MM.1S (cell line): ENCODE measurements around the gene NTF3.

Source experiments
- DNase-seq: peaks from one replicate; pipeline ENCODE4 v3.0.0-alpha.2; 2015
- H2AFZ ChIP-seq: fragments of 300-600 bp; sonication (generic); 2 replicates; pipeline ENCODE4 v1.6.0; 2016; ENCODE audit warnings: antibody characterized with exemption, low read length
- H3F3A ChIP-seq: fragments of 300-600 bp; sonication (generic); 2 replicates; pipeline ENCODE4 v1.6.1; 2016; ENCODE audit warnings: mild to moderate bottlenecking, antibody characterized with exemption, low read length, moderate library complexity, mixed read lengths; ENCODE audit not compliant: insufficient read depth
- H3K27ac ChIP-seq: fragments of 300-600 bp; sonication (generic); 2 replicates; pipeline ENCODE4 v1.5.1; 2016; ENCODE audit warnings: mild to moderate bottlenecking, low read length
- H3K27me3 ChIP-seq: fragments of 300-600 bp; sonication (generic); replicated peaks from 2 replicates; pipeline ENCODE4 v1.6.0; 2016; ENCODE audit warnings: low read length; ENCODE audit not compliant: insufficient read depth
- H3K36me3 ChIP-seq: fragments of 300-600 bp; sonication (generic); replicated peaks from 2 replicates; pipeline ENCODE4 v1.6.1; 2016; ENCODE audit warnings: mild to moderate bottlenecking, low read length, mixed read lengths; ENCODE audit not compliant: insufficient read depth
- H3K4me1 ChIP-seq: fragments of 300-600 bp; sonication (generic); 2 replicates; pipeline ENCODE4 v1.6.1; 2016; ENCODE audit warnings: low read length, mixed read lengths
- H3K4me2 ChIP-seq: fragments of 300-600 bp; sonication (generic); 2 replicates; pipeline ENCODE4 v1.6.0; 2016; ENCODE audit warnings: low read depth, low read length
- H3K4me3 ChIP-seq: fragments of 300-600 bp; sonication (generic); 2 replicates; pipeline ENCODE4 v1.5.1; 2016; ENCODE audit warnings: low read length, mixed read lengths
- H3K79me2 ChIP-seq: fragments of 300-600 bp; sonication (generic); 2 replicates; pipeline ENCODE4 v1.6.1; 2016; ENCODE audit warnings: mixed run types, low read length, mixed read lengths
- H3K9ac ChIP-seq: fragments of 300-600 bp; sonication (generic); 2 replicates; pipeline ENCODE4 v1.6.1; 2016; ENCODE audit warnings: low read length, mixed read lengths
- H3K9me2 ChIP-seq: fragments of 300-600 bp; sonication (generic); replicated peaks from 2 replicates; pipeline ENCODE4 v1.6.1; 2016; ENCODE audit warnings: mild to moderate bottlenecking, low read length, mixed read lengths; ENCODE audit not compliant: insufficient read depth
- H3K9me3 ChIP-seq: fragments of 300-600 bp; sonication (generic); replicated peaks from 2 replicates; pipeline ENCODE4 v1.6.1; 2016; ENCODE audit warnings: mild to moderate bottlenecking, low read length, mixed read lengths; ENCODE audit not compliant: insufficient read depth
- H4K20me1 ChIP-seq: fragments of 300-600 bp; sonication (generic); 2 replicates; pipeline ENCODE4 v1.6.1; 2016; ENCODE audit warnings: mild to moderate bottlenecking, low read length, moderate library complexity, mixed read lengths; ENCODE audit not compliant: insufficient read depth
- EZH2 ChIP-seq: fragments of 300-600 bp; sonication (generic); optimal IDR thresholded peaks from 2 replicates; pipeline ENCODE3; 2017; ENCODE audit warnings: low read depth, mild to moderate bottlenecking, antibody characterized with exemption, low read length, mixed read lengths
- EZH2phosphoT487 ChIP-seq: fragments of 300-600 bp; sonication (generic); IDR thresholded peaks from 2 replicates; pipeline ENCODE4 v1.6.1; 2018; ENCODE audit warnings: antibody characterized with exemption, low read length
- TF ChIP-seq, protein P1 (sequence below): fragments of 300-600 bp; sonication (generic); IDR thresholded peaks from 2 replicates; pipeline ENCODE4 v1.5.1; 2016; ENCODE audit warnings: antibody characterized with exemption, low read length, mixed read lengths

Gene NTF3

DNA sequence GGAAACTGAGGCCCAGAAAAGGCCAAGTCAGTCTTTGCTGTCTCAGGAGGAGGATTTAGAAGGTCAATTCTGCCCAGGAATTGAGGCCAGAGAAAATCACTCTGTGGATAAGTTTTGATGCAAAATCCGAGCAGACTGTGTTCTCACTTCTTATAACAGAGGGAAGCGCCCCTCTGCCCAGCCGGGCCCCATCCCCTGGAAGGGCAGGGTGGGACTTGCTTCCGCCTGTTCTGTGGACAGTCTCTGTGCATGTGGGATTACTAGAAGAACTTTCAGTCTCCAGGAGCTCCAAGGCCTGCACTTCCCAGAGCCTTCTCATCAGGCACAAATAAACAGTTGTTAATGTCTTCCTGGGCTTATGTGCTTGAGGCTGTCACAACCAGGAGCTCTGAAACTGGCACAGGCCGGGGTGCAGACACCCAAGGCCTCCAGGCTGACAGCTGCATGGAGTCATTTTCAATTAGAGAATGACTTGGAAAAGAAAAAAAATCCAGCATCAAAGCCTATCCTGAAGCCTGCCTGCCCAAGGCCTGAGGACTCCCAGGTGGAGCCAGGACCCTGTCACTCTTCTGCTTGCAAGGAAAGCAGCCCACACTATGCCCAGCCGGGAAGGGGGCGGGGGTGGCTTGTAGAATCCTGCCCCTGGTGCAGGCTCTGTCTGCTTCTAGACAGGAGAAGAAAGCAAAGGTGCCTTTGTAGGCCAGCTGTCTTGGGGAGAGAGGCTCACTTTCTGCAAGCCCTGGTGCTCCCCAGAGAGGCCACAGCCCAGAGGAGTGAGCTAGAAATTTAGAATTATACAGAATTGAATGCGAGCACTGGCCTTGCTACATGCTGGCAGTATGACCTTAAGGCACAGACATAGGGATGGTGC, 84.7 kb downstream of the NTF3 start:
- Histone ChIP-seq H3K27ac (no peak overlapping the region), H3K79me2 (no peaks in the 10 kb centered on the region), H3K9me3 (no peaks in the 10 kb centered on the region), H3K9ac (no peak overlapping the region), H3F3A (no peaks in the 10 kb centered on the region), H3K4me1 (no peaks in the 10 kb centered on the region), H3K4me2 (no peak overlapping the region), H3K4me3 (no peak overlapping the region), H4K20me1 (no peaks in the 10 kb centered on the region), H3K27me3 (no peaks in the 10 kb centered on the region), H3K36me3 (no peaks in the 10 kb centered on the region), H3K9me2 (no peaks in the 10 kb centered on the region), H2AFZ (no peak overlapping the region)
- DNase-seq, result no peak
- TF ChIP-seq, protein P1, sequence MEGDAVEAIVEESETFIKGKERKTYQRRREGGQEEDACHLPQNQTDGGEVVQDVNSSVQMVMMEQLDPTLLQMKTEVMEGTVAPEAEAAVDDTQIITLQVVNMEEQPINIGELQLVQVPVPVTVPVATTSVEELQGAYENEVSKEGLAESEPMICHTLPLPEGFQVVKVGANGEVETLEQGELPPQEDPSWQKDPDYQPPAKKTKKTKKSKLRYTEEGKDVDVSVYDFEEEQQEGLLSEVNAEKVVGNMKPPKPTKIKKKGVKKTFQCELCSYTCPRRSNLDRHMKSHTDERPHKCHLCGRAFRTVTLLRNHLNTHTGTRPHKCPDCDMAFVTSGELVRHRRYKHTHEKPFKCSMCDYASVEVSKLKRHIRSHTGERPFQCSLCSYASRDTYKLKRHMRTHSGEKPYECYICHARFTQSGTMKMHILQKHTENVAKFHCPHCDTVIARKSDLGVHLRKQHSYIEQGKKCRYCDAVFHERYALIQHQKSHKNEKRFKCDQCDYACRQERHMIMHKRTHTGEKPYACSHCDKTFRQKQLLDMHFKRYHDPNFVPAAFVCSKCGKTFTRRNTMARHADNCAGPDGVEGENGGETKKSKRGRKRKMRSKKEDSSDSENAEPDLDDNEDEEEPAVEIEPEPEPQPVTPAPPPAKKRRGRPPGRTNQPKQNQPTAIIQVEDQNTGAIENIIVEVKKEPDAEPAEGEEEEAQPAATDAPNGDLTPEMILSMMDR, result no peak
- TF ChIP-seq EZH2, result no peak
- no peak for TF ChIP-seq EZH2phosphoT487

DNA sequence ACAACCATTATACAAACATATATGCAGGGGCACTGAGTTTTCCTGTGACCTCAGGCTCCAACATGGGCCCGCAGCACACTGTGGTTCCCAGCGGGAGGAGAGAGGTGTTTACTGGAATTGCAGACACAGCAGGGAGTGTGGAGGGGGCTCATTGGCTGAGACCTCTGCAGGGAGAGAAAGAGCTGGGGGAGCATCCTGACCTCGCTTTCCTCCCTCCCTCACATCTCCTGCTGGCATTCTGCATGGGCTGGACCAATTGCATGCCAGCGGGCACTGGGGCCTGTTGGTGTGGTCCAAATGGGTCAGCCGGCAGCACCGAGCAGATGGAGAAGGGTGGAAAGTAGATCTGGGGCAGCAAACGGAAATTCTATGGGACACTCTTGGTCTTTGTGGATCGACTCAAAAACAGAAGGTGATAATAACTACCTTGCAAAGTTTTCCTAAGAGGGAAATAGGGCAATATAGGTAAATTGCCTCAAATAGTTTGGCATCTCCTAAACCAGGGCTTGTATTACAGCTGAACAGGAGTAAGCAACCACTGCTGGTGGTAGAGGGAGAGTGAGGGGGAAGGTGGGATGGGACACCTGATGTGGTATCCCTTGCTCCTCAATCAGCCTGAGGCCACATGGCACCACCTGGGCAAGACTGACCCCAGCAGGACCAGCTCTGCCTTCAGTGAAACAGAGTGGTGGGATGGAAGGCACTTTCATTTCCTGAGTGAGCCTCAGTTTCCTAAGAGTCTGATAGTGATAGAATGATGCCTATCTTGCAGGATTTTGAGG, 86.9 kb downstream of the NTF3 start:
- DNase-seq, result no peak
- TF ChIP-seq, protein P1, result no peak
- TF ChIP-seq EZH2phosphoT487, result no peak
- no peak for TF ChIP-seq EZH2
- Histone ChIP-seq H3F3A (no peaks in the 10 kb centered on the region), H3K27me3 (no peaks in the 10 kb centered on the region), H3K9me2 (no peaks in the 10 kb centered on the region), H3K9me3 (no peaks in the 10 kb centered on the region), H3K4me1 (no peaks in the 10 kb centered on the region), H2AFZ (no peak overlapping the region), H4K20me1 (no peaks in the 10 kb centered on the region), H3K4me2 (no peak overlapping the region), H3K4me3 (no peak overlapping the region), H3K36me3 (no peaks in the 10 kb centered on the region), H3K27ac (no peak overlapping the region), H3K9ac (no peak overlapping the region), H3K79me2 (no peaks in the 10 kb centered on the region)

DNA sequence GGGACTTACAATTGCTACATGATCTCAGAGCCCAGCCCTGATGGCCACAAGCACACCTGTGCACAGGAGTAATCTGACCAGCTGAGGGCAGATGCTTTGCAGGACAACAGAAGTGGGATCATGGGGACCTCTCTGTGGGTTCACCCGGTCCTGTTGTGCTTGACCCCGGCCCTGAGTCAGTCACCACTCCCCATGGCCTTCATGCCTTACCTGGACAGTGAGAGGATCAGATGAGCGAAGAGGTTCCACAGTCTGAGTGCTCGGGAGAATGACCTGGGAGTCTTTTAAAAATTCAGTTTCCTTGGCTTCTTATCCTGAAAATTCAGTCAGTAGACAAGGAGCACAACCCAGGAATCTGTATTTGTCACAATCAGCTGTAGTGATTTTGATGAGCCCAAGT, 88.1 kb downstream of the NTF3 start:
- H3K4me1 ChIP-seq, result no peaks in the 10 kb centered on the region
- no peaks in the 10 kb centered on the region for H4K20me1 ChIP-seq
- no peaks in the 10 kb centered on the region for H3K9me3 ChIP-seq
- no peak overlapping the region for H3K4me3 ChIP-seq
- H3K27me3 ChIP-seq, result no peaks in the 10 kb centered on the region
- TF ChIP-seq EZH2phosphoT487, result no peak
- TF ChIP-seq EZH2, result no peak
- TF ChIP-seq, protein P1, result no peak
- no peak overlapping the region for H3K27ac ChIP-seq
- no peaks in the 10 kb centered on the region for H3K36me3 ChIP-seq
- no peaks in the 10 kb centered on the region for H3K79me2 ChIP-seq
- H3K9me2 ChIP-seq, result no peaks in the 10 kb centered on the region
- no peak overlapping the region for H3K4me2 ChIP-seq
- no peak overlapping the region for H3K9ac ChIP-seq
- H2AFZ ChIP-seq, result no peak overlapping the region
- DNase-seq, result no peak
- no peaks in the 10 kb centered on the region for H3F3A ChIP-seq
